ENCODE data around the gene HNF1A. TPM values are rescaled to one million over a fixed set of nuclear protein-coding genes. Genes with fewer than 3 reads are reported as not detected.
"Not testable (repeated sequence)": the region's sequence is repeated elsewhere in the genome, so short reads cannot be mapped to it uniquely, and the experiment has no call there.

Gene HNF1A
- total RNA-seq, 2 donors from 2014 or later: 0.49 TPM; not detected in 1

GRCh38 chr12:120944645-120945217 lies 33.6 kb upstream of the HNF1A start:
- Histone ChIP-seq H3K9me3 (no peaks in the 10 kb centered on the region), H3K4me1 (ENCODE audit: control insufficient read depth in 1 of 2, low read depth in 2 of 2) (no peaks in the 10 kb centered on the region), H3K4me3 (no peak overlapping the region), H3K27me3 (replicated peaks; ENCODE audit: insufficient read depth) (no peaks in the 10 kb centered on the region), H3K27ac (no peak overlapping the region), H3K36me3 (no peaks in the 10 kb centered on the region)
- DNase-seq (ENCODE audit: low spot score) (no peak), ATAC-seq (ENCODE audit: insufficient number of reproducible peaks, low FRiP score, low read depth) (no peak)
- TF ChIP-seq, protein P1, sequence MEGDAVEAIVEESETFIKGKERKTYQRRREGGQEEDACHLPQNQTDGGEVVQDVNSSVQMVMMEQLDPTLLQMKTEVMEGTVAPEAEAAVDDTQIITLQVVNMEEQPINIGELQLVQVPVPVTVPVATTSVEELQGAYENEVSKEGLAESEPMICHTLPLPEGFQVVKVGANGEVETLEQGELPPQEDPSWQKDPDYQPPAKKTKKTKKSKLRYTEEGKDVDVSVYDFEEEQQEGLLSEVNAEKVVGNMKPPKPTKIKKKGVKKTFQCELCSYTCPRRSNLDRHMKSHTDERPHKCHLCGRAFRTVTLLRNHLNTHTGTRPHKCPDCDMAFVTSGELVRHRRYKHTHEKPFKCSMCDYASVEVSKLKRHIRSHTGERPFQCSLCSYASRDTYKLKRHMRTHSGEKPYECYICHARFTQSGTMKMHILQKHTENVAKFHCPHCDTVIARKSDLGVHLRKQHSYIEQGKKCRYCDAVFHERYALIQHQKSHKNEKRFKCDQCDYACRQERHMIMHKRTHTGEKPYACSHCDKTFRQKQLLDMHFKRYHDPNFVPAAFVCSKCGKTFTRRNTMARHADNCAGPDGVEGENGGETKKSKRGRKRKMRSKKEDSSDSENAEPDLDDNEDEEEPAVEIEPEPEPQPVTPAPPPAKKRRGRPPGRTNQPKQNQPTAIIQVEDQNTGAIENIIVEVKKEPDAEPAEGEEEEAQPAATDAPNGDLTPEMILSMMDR (IDR thresholded peaks at IDR 0.05): peak; percentile 62

GRCh38 chr12:120945516-120945915 lies 32.8 kb upstream of the HNF1A start:
- not testable (repeated sequence) for H3K27ac ChIP-seq; ATAC-seq (ENCODE audit: insufficient number of reproducible peaks, low FRiP score, low read depth); H3K4me3 ChIP-seq; H3K27me3 ChIP-seq (replicated peaks; ENCODE audit: insufficient read depth); H3K36me3 ChIP-seq; DNase-seq (ENCODE audit: low spot score); H3K4me1 ChIP-seq (ENCODE audit: control insufficient read depth in 1 of 2, low read depth in 2 of 2); H3K9me3 ChIP-seq

GRCh38 chr12:120950260-120950799 lies 28.0 kb upstream of the HNF1A start:
- H3K36me3 ChIP-seq; H3K27ac ChIP-seq; H3K4me3 ChIP-seq; H3K9me3 ChIP-seq; H3K4me1 ChIP-seq (ENCODE audit: control insufficient read depth in 1 of 2, low read depth in 2 of 2); DNase-seq (ENCODE audit: low spot score); H3K27me3 ChIP-seq (replicated peaks; ENCODE audit: insufficient read depth); ATAC-seq (ENCODE audit: insufficient number of reproducible peaks, low FRiP score, low read depth): not testable (repeated sequence)

DNA sequence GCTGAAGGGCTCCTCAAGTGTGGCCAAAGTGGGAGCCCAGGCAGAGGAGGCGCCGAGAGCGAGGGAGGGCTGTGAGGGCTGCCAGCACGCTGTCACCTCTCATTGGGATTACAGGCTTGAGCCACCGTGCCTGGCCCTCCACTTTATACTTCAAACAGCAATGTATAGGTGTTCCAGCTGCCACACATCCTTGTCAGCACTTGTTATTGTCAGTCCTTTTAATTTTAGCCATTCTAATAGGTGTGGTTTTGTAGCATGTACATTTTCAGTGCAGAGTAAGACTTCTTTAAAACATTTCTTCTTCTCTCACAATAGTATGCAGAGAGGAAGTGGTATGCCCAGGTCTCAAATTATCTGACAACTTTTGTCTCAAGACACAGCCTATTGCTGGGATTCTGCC lies 27.5 kb upstream of the HNF1A start:
- Histone ChIP-seq H3K9me3 (no peaks in the 10 kb centered on the region), H3K4me1 (ENCODE audit: control insufficient read depth in 1 of 2, low read depth in 2 of 2) (no peaks in the 10 kb centered on the region), H3K36me3 (no peaks in the 10 kb centered on the region), H3K27ac (no peak overlapping the region), H3K4me3 (no peak overlapping the region), H3K27me3 (replicated peaks; ENCODE audit: insufficient read depth) (no peaks in the 10 kb centered on the region)
- no peak for ATAC-seq (ENCODE audit: insufficient number of reproducible peaks, low FRiP score, low read depth)
- DNase-seq (ENCODE audit: low spot score): no peak
- TF ChIP-seq, protein P1 (IDR thresholded peaks at IDR 0.05): no peak

DNA sequence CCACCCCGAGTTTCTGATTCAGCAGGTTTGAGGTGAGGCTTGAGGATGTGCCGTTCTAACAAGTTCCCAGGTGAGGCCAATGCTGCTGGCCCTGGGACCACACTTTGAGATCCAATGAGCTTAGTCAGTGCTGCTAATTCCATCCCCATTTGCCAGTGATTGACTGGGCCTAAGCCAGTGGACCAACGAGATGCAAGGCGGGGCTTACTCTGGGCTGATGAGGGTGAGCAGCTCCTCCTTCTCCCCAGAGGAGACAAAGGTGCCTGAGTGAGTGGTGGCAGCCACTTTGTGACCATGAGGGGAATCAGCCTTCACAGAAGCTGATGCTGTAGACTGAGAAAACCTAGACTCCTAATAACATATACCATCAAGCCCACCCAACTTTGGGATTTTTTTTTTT lies 23.1 kb upstream of the HNF1A start:
- no peak overlapping the region for H3K27ac ChIP-seq
- DNase-seq (ENCODE audit: low spot score) (no peak), ATAC-seq (ENCODE audit: insufficient number of reproducible peaks, low FRiP score, low read depth) (no peak)
- H3K9me3 ChIP-seq: no peaks in the 10 kb centered on the region
- H3K4me3 ChIP-seq: no peak overlapping the region
- H3K36me3 ChIP-seq: no peaks in the 10 kb centered on the region
- no peaks in the 10 kb centered on the region for H3K4me1 ChIP-seq (ENCODE audit: control insufficient read depth in 1 of 2, low read depth in 2 of 2)
- H3K27me3 ChIP-seq (replicated peaks; ENCODE audit: insufficient read depth): no peaks in the 10 kb centered on the region
- TF ChIP-seq, protein P1 (IDR thresholded peaks at IDR 0.05): no peak

GRCh38 chr12:120956579-120957300 lies 21.6 kb upstream of the HNF1A start:
- Histone ChIP-seq H3K36me3 (no peaks in the 10 kb centered on the region), H3K4me1 (ENCODE audit: control insufficient read depth in 1 of 2, low read depth in 2 of 2) (no peaks in the 10 kb centered on the region), H3K27ac (no peak overlapping the region), H3K4me3 (no peak overlapping the region), H3K9me3 (no peaks in the 10 kb centered on the region), H3K27me3 (replicated peaks; ENCODE audit: insufficient read depth) (no peaks in the 10 kb centered on the region)
- DNase-seq (ENCODE audit: low spot score) (no peak), ATAC-seq (ENCODE audit: insufficient number of reproducible peaks, low FRiP score, low read depth) (no peak)
- TF ChIP-seq, protein P1 (IDR thresholded peaks at IDR 0.05): no peak

Data from thoracic aorta (tissue), 2 donors.